Right ventricle myocardium inferior (tissue), 1 donor: ENCODE data around the gene B3GNT8. TPM values are rescaled to one million over a fixed set of nuclear protein-coding genes. Genes with fewer than 3 reads are reported as not detected.
"Not testable (repeated sequence)": the region's sequence is repeated elsewhere in the genome, so short reads cannot be mapped to it uniquely, and the experiment has no call there.

Experiments
- ATAC-seq: fragments of 200-7000 bp; cut with Tn5 transposase; one replicate; pipeline ENCODE4 v1.9.1; 2020; ENCODE audit warnings: mild to moderate bottlenecking, moderate library complexity
- DNase-seq: peaks from one replicate; pipeline ENCODE4 v3.0.0; 2021; ENCODE audit errors: missing footprints
- intact Hi-C: fragments of 100-400 bp; cut with DNase I; formaldehyde crosslinking; loops from one replicate; pipeline ENCODE4 v1.11.0; 2022
- long read RNA-seq: library from polyadenylated mRNA; unstranded; transcript quantifications from one replicate; pipeline ENCODE4 v2.0.0, GENCODE V29; 2021
- total RNA-seq: library from RNA; stranded (reverse); fragmentation: NEBNext Ultra II Directional; extraction: Animal tissue kit (Norgen Biotek cat#: 25700); gene quantifications from one replicate; pipeline ENCODE4 v1.2.1, GENCODE V29; 2021
- donor health status: DM: no; HTN: yes; CAD: no; lungs with severe emphysema.

The B3GNT8 gene, protein sequence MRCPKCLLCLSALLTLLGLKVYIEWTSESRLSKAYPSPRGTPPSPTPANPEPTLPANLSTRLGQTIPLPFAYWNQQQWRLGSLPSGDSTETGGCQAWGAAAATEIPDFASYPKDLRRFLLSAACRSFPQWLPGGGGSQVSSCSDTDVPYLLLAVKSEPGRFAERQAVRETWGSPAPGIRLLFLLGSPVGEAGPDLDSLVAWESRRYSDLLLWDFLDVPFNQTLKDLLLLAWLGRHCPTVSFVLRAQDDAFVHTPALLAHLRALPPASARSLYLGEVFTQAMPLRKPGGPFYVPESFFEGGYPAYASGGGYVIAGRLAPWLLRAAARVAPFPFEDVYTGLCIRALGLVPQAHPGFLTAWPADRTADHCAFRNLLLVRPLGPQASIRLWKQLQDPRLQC
- 8.3 TPM for total RNA-seq
- long read RNA-seq, partial matches to known transcripts = 5 of 10 reads
- long read RNA-seq, other reads (novel, unspliced or antisense) = 3 of 10 reads

DNA sequence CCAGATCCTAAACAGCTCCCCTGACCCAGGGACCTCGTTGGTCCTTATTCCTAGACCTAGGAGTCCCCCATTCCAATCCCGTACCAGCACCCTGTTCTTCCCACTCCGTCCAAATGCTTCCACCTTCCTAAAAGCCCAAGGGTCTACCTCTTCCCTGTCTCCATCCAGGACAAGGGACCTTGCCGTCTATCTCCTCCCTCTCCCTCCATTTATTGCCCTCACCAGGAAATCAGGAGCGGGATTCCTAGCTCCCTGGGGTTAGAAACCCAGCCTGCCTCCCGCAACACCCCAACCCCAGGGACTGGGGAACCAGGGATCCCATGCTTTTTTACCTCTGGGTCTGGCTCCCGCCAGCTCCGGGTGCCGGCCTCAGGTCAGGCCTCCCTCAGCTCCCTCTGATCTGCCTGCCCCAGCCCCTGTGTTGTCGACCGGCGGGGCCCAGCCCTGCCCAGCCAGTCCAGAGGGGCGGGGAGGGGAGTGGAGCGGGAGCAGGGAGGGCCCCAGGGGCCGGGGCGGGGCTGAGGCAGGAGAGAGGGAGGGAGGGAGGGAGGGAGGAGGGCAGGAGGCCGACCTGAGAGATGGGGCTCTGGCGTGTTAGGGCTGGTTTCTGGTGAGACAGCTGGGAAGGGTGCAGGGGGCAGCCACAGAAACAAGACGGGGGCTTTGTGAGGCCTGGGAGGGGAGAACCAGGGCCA lies at the start of gene B3GNT8:
B3GNT8 (minus strand) TSS at position 423 of the 695 bp plus-strand sequence. CDS start 596 bp downstream, outside the sequence.
- ATAC-seq (peak; percentile 90), DNase-seq (peak; percentile 95)
- intact Hi-C loops = loop anchor here (2.0 kb wide), 1 partner anchor 62 kb away; the partner anchor contains the start of gene B9D2

DNA sequence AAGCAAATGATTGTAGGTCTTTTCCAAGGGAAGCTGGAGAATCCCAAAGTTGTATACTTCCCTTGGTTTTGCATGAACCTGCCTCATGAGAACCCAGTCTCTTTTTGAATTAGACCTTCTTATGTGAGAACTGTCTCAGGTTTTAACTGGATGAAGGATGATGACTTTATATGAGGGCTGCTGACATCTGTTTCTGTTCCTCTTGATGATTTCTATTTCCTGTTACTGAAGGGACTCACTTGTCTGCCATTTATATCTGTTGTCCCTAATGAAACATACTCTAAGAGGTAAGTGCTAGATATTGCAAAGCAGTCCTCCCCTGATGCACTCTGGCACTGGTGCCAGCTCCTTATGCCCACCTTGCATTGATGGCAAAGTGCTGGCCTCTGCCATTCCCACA lies 49.4 kb upstream of the B3GNT8 start:
- intact Hi-C loops = no loop called here
- ATAC-seq (no peak), DNase-seq (no peak)

DNA sequence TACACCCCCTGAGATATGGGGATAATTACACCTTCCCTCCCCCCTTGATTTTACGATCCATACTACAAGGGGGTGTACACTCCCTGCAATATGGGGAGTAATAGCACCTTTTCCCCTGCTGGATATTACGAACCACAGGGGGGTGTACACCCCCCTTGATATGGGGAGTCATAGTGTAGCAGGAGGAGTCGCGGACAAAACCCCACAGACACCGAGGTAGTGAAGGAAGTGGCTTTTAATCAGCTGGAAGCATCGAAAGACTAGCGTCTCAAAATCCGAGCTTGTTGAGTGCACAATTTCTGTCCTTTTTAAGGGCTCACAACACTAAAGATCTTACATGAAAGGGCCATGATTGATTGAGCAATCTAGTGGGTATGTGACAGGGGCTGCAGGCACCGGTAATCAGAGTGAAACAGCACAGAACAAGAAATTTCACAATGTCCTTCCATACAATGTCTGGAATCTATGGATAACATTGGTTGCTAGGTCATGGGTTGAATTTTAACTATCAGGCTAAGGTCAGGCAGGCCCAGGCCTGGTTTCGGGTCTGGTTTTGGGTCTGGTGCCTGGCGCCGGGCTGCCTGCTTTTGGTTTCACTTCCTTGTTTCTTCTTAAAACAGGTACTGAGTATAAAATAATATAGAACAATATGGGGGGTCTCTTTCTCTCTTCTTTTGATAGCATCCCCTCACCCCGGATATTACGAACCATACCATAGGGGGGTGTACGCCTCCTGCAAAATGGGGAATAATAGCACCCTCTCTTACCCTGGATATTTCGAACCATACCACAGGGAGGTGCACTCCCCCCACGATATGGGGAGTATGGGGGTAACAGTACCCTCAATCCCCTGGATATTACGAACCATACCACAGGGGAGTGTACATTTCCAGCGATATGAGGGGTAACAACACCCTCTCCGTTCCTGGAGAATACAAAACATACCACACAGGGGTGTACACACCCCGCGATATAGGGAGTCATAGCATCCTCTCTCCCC lies 36.4 kb upstream of the B3GNT8 start:
- intact Hi-C loops, DNase-seq, ATAC-seq: not testable (repeated sequence)

DNA sequence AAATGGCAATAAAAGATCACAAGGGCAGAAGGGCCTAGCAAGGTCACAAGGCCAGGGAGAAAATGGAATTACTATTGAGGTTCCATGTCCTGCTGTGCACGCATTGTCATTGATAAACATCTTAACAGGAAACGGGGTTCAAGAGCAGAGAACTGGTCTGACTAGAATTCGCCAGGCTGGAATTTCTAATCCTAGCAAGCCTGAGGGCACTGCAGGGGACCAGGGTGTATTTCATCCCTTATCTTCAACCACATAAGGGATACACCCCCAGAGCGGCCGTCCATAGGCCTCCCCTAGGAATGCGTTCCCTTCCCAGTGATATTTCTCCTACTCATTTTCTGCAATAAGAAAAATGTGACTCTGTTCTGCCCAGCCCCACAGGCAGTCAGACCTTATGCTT lies 35.3 kb upstream of the B3GNT8 start:
- ATAC-seq = no peak
- intact Hi-C loops = no loop called here
- no peak for DNase-seq

DNA sequence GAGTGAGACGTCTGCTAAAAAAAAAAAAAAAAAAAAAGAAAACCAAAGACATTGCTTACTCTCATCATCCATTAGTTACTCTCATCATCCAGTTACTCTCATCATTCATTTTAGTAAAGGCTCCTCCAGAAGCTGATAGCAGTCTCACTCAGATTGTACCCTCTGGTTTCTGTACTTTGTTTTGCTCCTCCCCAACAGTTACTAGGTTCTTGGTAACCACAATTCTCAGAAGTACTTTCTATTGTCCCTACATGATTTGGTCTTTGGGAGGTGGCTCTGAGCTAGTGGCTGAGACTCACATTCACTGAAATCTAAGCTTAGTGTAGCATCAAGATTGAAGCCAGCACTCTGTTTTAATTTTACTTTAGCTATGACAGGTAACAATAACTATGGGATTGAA lies 30.1 kb upstream of the B3GNT8 start:
- intact Hi-C loops = no loop called here
- no peak for DNase-seq
- no peak for ATAC-seq

DNA sequence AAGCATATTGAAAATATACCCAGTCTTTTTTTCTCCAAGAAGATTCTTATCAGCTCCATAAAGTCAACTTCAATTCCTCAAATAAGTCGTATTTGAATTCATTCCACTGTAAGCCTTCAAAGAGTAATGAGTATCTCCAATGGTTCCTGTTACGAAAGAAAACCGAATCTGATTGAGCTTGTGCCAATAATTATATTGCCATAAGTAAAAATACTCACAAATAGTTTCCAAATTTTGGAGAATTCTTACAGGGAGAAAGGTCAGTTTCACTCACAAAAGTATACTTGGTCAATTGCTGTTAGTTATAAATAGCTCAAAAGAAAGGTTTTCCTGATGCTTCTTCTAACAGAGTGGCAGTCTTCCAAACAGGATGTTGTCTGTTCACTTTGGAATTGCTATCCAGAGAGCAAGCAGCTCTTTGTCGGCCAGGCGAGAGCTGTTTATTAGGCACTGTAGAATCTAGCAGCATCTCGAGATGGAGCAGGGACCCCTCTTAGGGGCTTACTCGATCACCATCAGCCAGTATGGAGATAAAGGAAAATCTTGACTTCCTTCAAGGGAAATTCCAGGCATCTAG lies 29.3 kb upstream of the B3GNT8 start:
- intact Hi-C loops = loop anchor here (1.0 kb wide), 1 partner anchor 23 kb away; no protein-coding TSS in a partner anchor
- ATAC-seq = peak; percentile 26
- DNase-seq = no peak

DNA sequence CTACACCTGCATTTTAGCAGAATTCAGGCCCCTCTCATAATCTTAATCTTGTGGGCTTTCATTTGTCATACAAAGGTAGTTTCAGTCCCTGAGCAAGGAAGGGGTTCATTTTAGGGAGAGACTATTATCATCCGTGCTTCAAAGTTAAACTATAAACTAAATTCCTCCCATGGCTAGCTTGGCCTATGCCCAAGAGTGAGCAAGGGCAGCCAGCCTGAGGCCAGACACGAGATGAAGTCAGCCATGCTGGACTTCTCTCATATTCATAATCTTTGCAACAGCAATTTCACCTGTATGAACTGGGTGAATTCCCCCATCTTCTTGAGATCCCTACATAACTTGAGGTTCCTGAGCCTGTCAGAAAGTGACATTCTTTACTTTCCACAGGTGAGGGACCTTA lies 28.8 kb upstream of the B3GNT8 start:
- DNase-seq (no peak), ATAC-seq (no peak)
- intact Hi-C loops = loop anchor here (1.0 kb wide), 1 partner anchor 23 kb away; no protein-coding TSS in a partner anchor

DNA sequence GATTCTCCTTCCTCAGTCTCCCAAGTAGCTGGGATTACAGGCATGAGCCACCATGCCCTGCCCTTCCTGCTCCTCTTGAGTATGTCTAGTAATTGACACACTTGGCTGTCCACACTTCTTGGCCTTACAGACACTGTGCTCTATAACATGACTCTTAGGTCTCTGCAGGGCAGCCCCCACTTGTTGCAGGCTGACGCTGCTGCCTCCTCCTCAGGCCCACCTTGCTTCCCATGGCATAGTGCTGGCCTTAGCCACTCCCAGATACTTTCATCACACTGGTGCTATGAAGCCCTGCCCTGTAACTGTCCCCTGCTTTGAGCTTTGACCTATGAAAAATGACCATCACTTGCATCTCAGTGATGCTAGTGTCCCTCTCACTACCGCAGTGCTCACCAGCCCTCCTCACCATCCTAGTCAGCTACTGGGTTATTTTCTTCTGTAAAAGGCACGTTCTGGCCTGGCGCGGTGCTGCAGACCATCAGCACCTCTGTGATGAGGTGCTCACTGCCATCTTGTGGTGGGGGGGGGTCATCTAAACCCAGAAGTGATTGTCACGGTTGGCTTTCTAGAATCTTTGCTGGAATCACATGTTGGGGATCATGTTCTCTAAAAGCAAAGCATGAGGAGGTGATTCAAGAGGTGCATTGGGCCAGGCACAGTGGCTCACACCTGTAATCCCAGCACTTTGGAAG lies 25.6 kb upstream of the B3GNT8 start:
- DNase-seq = no peak
- no peak for ATAC-seq
- intact Hi-C loops = no loop called here

DNA sequence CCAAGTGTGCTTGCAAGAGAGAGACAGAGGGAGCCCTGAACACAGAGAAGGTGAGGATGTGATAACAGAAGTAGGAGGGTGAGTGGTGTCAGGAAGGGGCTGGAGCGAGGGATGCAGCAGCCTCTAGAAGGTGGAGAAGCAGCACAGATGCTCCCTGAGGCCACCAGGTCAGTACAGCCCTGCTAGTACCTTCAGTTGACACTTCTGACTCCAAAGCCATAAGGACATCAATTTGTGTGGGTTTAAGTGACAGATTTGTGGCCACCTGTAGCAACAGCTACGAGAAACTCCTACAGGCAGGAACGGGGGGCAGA lies 22.6 kb upstream of the B3GNT8 start:
- intact Hi-C loops = loop anchor here (2.0 to 10.0 kb wide), 3 partner anchors 87 to 245 kb away; no protein-coding TSS in a partner anchor
- no peak for DNase-seq
- no peak for ATAC-seq

DNA sequence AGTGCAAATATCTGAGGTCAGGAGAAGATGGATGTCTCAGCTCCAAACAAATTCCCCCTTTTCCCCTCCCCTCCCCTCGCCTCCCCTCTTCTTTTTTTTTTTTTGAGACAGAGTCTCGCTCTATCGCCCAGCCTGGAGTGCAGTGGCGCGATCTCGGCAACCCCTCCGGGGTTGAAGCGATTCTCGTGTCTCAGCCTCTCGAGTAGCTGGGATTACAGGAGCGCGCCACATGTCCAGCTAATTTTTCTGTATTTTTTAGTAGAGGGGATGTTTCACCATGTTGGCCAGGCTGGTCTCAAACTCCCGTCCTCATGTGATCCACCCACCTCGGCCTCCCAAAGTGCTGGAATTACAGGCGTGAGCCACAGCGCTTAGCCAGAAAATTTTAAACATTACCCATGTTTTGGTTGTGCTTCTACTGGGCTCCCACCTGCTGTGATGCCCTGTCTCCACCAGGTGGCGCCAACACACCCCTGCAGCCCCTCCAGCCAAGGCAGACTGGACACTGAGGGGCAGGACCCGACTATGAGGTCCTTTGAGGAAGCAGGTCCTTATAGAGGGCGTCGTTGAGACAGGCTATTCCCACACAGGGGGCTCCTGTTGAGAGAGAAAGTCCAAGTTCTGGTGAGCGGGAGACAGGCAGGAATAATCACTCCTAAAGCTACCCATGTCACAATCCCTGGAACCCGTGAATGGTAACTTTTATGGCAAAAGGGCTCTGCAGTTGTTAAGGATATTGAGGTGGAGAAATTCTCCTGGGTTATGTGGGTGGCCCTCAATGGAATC lies 22.1 kb upstream of the B3GNT8 start:
- intact Hi-C loops = loop anchor here (2.0 to 10.0 kb wide), 3 partner anchors 88 to 244 kb away; no protein-coding TSS in a partner anchor
- peak; percentile 89 for ATAC-seq
- DNase-seq = peak; percentile 84

DNA sequence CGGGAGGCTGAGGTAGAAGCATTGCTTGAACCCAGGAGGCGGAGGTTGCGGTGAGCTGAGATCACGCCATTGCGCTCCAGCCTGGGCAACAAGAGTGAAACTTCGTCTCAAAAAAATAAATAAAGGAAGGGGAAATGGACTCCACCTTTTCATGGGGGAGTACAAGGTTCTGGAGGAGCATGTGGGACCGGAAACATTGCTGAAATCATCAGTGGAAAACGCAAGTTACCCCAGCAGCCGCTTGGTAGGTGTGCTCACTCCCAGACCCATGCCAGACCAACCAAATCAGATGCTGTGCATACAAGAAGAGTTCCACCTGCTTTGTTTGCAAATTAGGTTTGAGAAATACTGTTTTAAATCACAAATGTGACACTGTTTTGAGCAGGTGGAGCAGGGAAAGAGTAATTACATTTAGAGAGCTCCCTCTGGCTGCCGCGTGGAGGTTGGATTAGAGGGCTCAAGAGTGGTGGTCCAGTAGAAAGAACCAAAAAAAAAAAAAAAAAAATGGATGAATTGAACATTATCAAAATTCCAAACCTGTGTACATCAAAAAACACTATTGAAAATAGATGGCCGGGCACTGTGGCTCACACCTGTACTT lies 20.7 kb upstream of the B3GNT8 start:
- intact Hi-C loops = loop anchor here (2.0 to 10.0 kb wide), 3 partner anchors 89 to 243 kb away; no protein-coding TSS in a partner anchor
- DNase-seq = no peak
- ATAC-seq = no peak

DNA sequence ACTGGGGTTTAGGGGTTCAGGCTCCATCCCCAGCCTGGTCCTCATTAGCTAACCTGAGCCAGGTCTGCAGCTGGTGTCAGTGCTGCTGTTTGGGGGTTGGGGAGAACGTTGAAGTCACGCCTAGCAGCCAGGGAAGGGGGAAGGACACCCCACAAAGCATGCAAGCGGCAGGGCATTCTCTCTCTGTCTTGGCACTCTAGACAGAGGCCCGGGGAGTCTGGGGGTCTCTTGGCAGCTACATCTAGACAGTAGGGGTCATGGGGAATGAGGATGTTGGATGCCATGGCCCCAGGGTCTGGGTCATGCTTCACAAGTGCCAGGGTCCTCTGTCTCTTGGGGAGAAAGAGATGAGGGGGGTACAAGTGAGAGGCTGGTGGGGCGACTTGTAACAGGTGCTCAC lies 18.4 kb upstream of the B3GNT8 start:
- intact Hi-C loops = loop anchor here (10.0 kb wide), 1 partner anchor 241 kb away; no protein-coding TSS in a partner anchor
- DNase-seq = no peak
- ATAC-seq = no peak

DNA sequence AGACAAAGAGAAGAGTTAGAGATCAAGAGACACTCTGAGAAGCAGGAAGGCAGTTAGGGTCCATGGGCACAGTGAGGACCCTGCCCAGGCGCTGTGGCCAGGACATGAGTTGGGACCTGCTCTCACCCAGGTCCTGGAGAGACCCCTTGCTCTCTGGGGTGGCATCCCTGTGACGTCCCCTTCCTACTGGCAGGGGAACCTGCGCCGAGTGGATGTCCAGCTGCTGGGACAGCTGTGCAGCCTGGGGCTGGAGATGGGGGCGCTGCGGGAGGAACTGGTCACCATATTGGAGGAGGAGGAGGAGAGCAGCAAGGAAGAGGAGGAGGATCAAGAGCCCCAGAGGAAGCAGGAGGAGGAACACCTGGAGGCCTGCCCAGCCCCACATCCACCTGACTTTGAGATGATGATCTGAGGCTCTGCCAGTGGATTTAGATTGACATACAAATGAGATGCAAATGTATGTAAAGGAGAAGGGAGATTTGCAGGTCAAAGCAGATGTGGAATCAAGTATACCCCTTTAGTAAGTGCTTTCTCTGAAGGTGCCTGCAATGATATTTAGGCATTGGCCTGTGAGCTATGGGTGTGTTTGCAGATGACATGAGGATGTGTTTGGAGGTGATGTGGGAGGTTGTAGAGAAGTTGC lies 16.8 kb upstream of the B3GNT8 start:
- intact Hi-C loops = loop anchor here (10.0 kb wide), 1 partner anchor 239 kb away; no protein-coding TSS in a partner anchor
- DNase-seq = no peak
- ATAC-seq = no peak

DNA sequence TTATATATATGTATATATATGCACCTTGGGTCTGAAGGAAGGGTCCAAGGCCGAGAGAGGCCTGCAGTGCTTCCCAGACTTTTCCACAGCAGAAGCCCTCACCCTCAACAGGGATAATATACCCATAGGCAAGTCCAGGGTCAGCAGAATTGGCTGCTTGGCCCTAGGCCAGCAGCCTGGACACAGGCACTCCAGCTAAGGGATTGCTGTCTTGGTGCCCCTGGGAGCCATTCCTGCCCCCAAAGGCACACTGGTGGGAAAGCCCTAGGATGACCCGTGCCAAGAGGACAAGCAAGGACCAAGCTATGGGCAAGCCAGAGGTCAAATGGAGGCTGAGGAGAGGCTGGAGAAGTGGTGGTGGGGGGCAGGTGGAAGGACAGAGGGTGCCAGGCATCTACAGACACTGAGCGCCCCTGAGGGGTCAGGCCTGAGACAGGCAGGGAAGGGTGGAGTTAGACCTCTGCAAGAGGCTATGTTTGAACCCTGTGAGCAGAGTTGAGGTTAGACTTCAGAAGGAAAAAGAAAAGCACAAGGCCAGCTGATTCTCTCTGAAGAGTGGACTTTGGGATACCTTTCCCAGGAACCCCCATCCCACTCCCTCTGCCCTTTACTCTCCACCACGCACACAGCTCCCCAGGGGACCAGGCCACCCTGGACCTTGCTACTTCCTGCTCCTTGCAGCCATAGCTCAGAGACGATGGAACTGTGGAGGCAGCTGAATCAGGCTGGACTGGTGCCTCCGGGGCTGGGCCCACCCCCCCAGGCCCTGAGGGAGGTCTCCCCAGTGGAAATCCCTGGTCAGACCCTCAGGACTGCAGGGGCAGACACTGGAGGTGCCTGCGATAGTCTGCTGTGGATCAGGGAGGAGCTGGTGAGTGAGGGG lies 15.5 kb upstream of the B3GNT8 start, which contains the start of gene ERICH4:
ERICH4 (plus strand) TSS at position 684 of the 883 bp plus-strand sequence; CDS start at position 698, 14 bp downstream.
- intact Hi-C loops = loop anchor here (10.0 kb wide), 1 partner anchor 238 kb away; no protein-coding TSS in a partner anchor
- DNase-seq = no peak

More for the DNA sequence above, 15.5 kb upstream of the B3GNT8 start, which contains the start of gene ERICH4:
- ATAC-seq = no peak
